IMR-90 (cell line): ENCODE results near the gene KCNAB1. TPM values are rescaled to one million over a fixed set of nuclear protein-coding genes. Genes with fewer than 3 reads are reported as not detected.

Experiments used
- ATAC-seq: fragments of 200-7000 bp; cut with Tn5 transposase; 2 replicates; pipeline ENCODE4 v1.9.1; 2020; ENCODE audit warnings: low read depth, mild to moderate bottlenecking, moderate library complexity
- BruUV-seq: library from RNA; stranded (reverse); fragments of 400-500 nt; replicated peaks from 2 replicates; lab custom pipeline; 2021; lab: Mats Ljungman, UMichigan
- CTCF ChIA-PET: fragments of 300-600 bp; formaldehyde crosslinking; extraction: SDS; loops from one replicate; lab custom pipeline; 2021; ENCODE audit warnings: antibody characterized with exemption; lab: Yijun Ruan, JAX
- POLR2A ChIA-PET: fragments of 300-600 bp; sonication (Branson Sonifier 250); formaldehyde crosslinking; loops from one replicate; lab custom pipeline; 2022; ENCODE audit warnings: antibody characterized with exemption; ENCODE audit not compliant: unreplicated experiment; lab: Charles Lee
- DNase-seq: peaks from one replicate; pipeline ENCODE4 v3.0.0; 2013
- H2AFZ ChIP-seq: replicated peaks from 2 replicates; pipeline ENCODE3; 2013; ENCODE audit warnings: low read length, mild to moderate bottlenecking; ENCODE audit not compliant: poor library complexity
- H2AK5ac ChIP-seq: 2 replicates; pipeline ENCODE4 v1.6.1; 2013; ENCODE audit warnings: low read depth, low read length, inconsistent platforms
- H2AK9ac ChIP-seq: replicated peaks from 2 replicates; pipeline ENCODE3; 2013; ENCODE audit warnings: mild to moderate bottlenecking, low read depth, low read length, moderate library complexity; ENCODE audit not compliant: poor library complexity
- H2BK120ac ChIP-seq: 2 replicates; pipeline ENCODE4 v1.6.1; 2013; ENCODE audit warnings: low read depth, low read length, inconsistent platforms
- H2BK15ac ChIP-seq: 3 replicates; pipeline ENCODE4 v1.6.1; 2013; ENCODE audit warnings: low read depth, low read length, inconsistent platforms
- H2BK20ac ChIP-seq: 2 replicates; pipeline ENCODE4 v1.6.1; 2013; ENCODE audit warnings: low read depth, mild to moderate bottlenecking, inconsistent platforms, low read length, moderate library complexity
- H2BK5ac ChIP-seq: 2 replicates; pipeline ENCODE4 v1.6.1; 2013; ENCODE audit warnings: mild to moderate bottlenecking, low read depth, low read length, inconsistent platforms; ENCODE audit not compliant: poor library complexity, severe bottlenecking
- H3K14ac ChIP-seq: replicated peaks from 2 replicates; pipeline ENCODE4 v1.6.1; 2013; ENCODE audit warnings: low read depth, low read length, inconsistent platforms
- H3K18ac ChIP-seq: 2 replicates; pipeline ENCODE4 v1.6.1; 2013; ENCODE audit warnings: low read depth, low read length, control low read depth
- H3K23ac ChIP-seq: 2 replicates; pipeline ENCODE4 v1.6.1; 2013; ENCODE audit warnings: low read depth, low read length, inconsistent platforms
- H3K27ac ChIP-seq: 2 replicates; pipeline ENCODE4 v1.5.1; 2013; ENCODE audit warnings: mild to moderate bottlenecking, control low read depth, low read length; ENCODE audit not compliant: insufficient read depth
- H3K27me3 ChIP-seq: 2 replicates; pipeline ENCODE4 v1.6.1; 2013; ENCODE audit warnings: low read length; ENCODE audit not compliant: control insufficient read depth, insufficient read depth
- H3K36me3 ChIP-seq: 2 replicates; pipeline ENCODE4 v1.6.1; 2013; ENCODE audit warnings: low read length, mixed read lengths; ENCODE audit not compliant: control insufficient read depth, insufficient read depth
- H3K4ac ChIP-seq: 2 replicates; pipeline ENCODE4 v1.6.1; 2013; ENCODE audit warnings: low read depth, low read length, inconsistent platforms
- H3K4me1 ChIP-seq: 2 replicates; pipeline ENCODE4 v1.6.1; 2013; ENCODE audit warnings: low read length, mixed read lengths; ENCODE audit not compliant: control insufficient read depth, insufficient read depth
- H3K4me2 ChIP-seq: 2 replicates; pipeline ENCODE4 v1.6.1; 2013; ENCODE audit warnings: low read depth, mild to moderate bottlenecking, control low read depth, low read length, moderate library complexity
- H3K4me3 ChIP-seq: 2 replicates; pipeline ENCODE4 v1.5.1; 2013; ENCODE audit warnings: low read depth, mild to moderate bottlenecking, control low read depth, low read length, moderate library complexity; ENCODE audit not compliant: insufficient read depth
- H3K56ac ChIP-seq: 2 replicates; pipeline ENCODE4 v1.6.1; 2013; ENCODE audit warnings: low read length, inconsistent platforms; ENCODE audit not compliant: insufficient read depth; ENCODE audit errors: extremely low read depth
- H3K79me1 ChIP-seq, 2 experiments: 2 replicates each; pipeline ENCODE4 v1.6.1; 2013; ENCODE audit warnings: low read length in 2 of 2, inconsistent platforms in 1 of 2, low read depth in 1 of 2
- H3K9ac ChIP-seq: 2 replicates; pipeline ENCODE4 v1.6.1; 2013; ENCODE audit warnings: low read depth, low read length, control low read depth
- H3K9me1 ChIP-seq: 2 replicates; pipeline ENCODE4 v1.6.1; 2013; ENCODE audit warnings: low read length, inconsistent platforms; ENCODE audit not compliant: insufficient read depth
- H3K9me3 ChIP-seq: 2 replicates; pipeline ENCODE4 v1.6.1; 2013; ENCODE audit warnings: low read length; ENCODE audit not compliant: control insufficient read depth, insufficient read depth
- H4K20me1 ChIP-seq: 2 replicates; pipeline ENCODE4 v1.6.1; 2013; ENCODE audit warnings: low read length, inconsistent platforms; ENCODE audit not compliant: insufficient read depth
- H4K5ac ChIP-seq: 2 replicates; pipeline ENCODE4 v1.6.1; 2013; ENCODE audit warnings: mild to moderate bottlenecking, low read depth, low read length, control low read depth
- H4K8ac ChIP-seq, 2 experiments: 2 replicates each; pipeline ENCODE4 v1.6.1; 2013; ENCODE audit warnings: low read depth in 2 of 2, low read length in 2 of 2, control low read depth in 1 of 2, inconsistent platforms in 1 of 2
- H4K91ac ChIP-seq: 2 replicates; pipeline ENCODE4 v1.6.1; 2013; ENCODE audit warnings: low read depth, low read length, inconsistent platforms; ENCODE audit not compliant: insufficient read depth
- BHLHE40 ChIP-seq: fragments of 150-350 bp; IDR thresholded peaks from 2 replicates; pipeline ENCODE4 v1.6.1; 2016; ENCODE audit warnings: mild to moderate bottlenecking, low read depth, low read length
- CEBPB ChIP-seq: IDR thresholded peaks from 2 replicates; pipeline ENCODE4 v1.6.1; 2012; ENCODE audit warnings: low read depth, low read length, improper control_type of control experiment
- CHD1 ChIP-seq: IDR thresholded peaks from 2 replicates; pipeline ENCODE4 v1.6.1; 2012; ENCODE audit warnings: low read depth, low read length, improper control_type of control experiment
- CTCF ChIP-seq: conservative IDR thresholded peaks from 2 replicates; pipeline ENCODE4 v1.5.1; 2012; ENCODE audit warnings: mild to moderate bottlenecking, low read depth, low read length, improper control_type of control experiment
- ELK1 ChIP-seq: fragments of 150-350 bp; IDR thresholded peaks from 2 replicates; pipeline ENCODE4 v1.6.1; 2016; ENCODE audit warnings: low read depth, mild to moderate bottlenecking, low read length, moderate library complexity, borderline replicate concordance
- FOS ChIP-seq: fragments of 150-350 bp; IDR thresholded peaks from 2 replicates; pipeline ENCODE4 v1.6.1; 2016; ENCODE audit warnings: low read depth, low read length
- MAFK ChIP-seq: IDR thresholded peaks from 2 replicates; pipeline ENCODE4 v1.6.1; 2012; ENCODE audit warnings: low read depth, low read length, improper control_type of control experiment
- NFE2L2 ChIP-seq: fragments of 150-350 bp; IDR thresholded peaks from 2 replicates; pipeline ENCODE4 v1.6.1; 2016; ENCODE audit warnings: low read depth, mild to moderate bottlenecking, low read length
- POLR2A ChIP-seq: IDR thresholded peaks from 2 replicates; pipeline ENCODE4 v1.6.1; 2012; ENCODE audit warnings: mild to moderate bottlenecking, low read depth, low read length
- RAD21 ChIP-seq: IDR thresholded peaks from 2 replicates; pipeline ENCODE4 v1.6.1; 2012; ENCODE audit warnings: low read length, improper control_type of control experiment
- RCOR1 ChIP-seq: IDR thresholded peaks from 2 replicates; pipeline ENCODE4 v1.6.1; 2012; ENCODE audit warnings: mild to moderate bottlenecking, low read length, improper control_type of control experiment; ENCODE audit not compliant: insufficient replicate concordance
- RFX5 ChIP-seq: IDR thresholded peaks from 2 replicates; pipeline ENCODE4 v1.8.0; 2012; ENCODE audit warnings: low read depth, mild to moderate bottlenecking, low read length, moderate library complexity
- SMC3 ChIP-seq: fragments of 150-350 bp; IDR thresholded peaks from 2 replicates; pipeline ENCODE4 v1.6.1; 2016; ENCODE audit warnings: low read depth, mild to moderate bottlenecking, antibody characterized with exemption, low read length, moderate library complexity
- USF2 ChIP-seq: fragments of 150-350 bp; IDR thresholded peaks from 2 replicates; pipeline ENCODE4 v1.6.1; 2017; ENCODE audit warnings: mild to moderate bottlenecking, antibody characterized with exemption, low read length, low read depth
- WGBS, 2 experiments: methylation state at CpG; one replicate each; pipeline versions ENCODE4 v1.1.5 to v1.1.7; 2013; ENCODE audit warnings: missing lambda C conversion rate in 2 of 2; ENCODE audit not compliant: insufficient read length in 1 of 2; ENCODE audit errors: extremely low coverage in 2 of 2; 5-methylcytosine and 5-hydroxymethylcytosine counted together
- dilution Hi-C: fragments of 300-500 bp; cut with HindIII; formaldehyde crosslinking; loops from one replicate; pipeline ENCODE4 v1.14.3; 2018; ENCODE audit warnings: low sequenced_read_pairs; ENCODE audit not compliant: unreplicated experiment
- in situ Hi-C: fragments of 300-500 bp; cut with MboI; formaldehyde crosslinking; loops from 3 replicates; pipeline ENCODE4 v1.14.3; 2019; ENCODE audit warnings: low sequenced_read_pairs, inconsistent platforms, mixed read lengths
- intact Hi-C: fragments of 100-400 bp; cut with micrococcal nuclease; formaldehyde crosslinking; loops from 2 replicates; pipeline ENCODE4 v1.10.0; 2022
- polyA plus RNA-seq, 3 experiments: library from polyadenylated mRNA; depleted of rRNA; stranded (reverse); fragments of >200 nt; gene quantifications; 2 replicates each; pipeline ENCODE4 v1.2.3, GENCODE V29; 2012; ENCODE audit warnings: low replicate concordance in 1 of 3
- total RNA-seq: library from RNA; depleted of rRNA; stranded (reverse); fragments of >200 nt; gene quantifications from 2 replicates; pipeline ENCODE4 v1.2.3, GENCODE V29; 2012

KCNAB1 gene
- total and polyA plus RNA-seq, 2 of the 4 experiments (the other 2 are of a cell fraction): under 0.01 to 0.07 TPM

GRCh38 chr3:156400062-156400461 is 279.7 kb downstream of the KCNAB1 start:
- TF ChIP-seq FOS: no peak
- no peak for TF ChIP-seq CHD1
- TF ChIP-seq ELK1: no peak
- no peak for TF ChIP-seq USF2
- TF ChIP-seq SMC3: no peak
- no peak for TF ChIP-seq CTCF
- no peak for TF ChIP-seq NFE2L2
- TF ChIP-seq CEBPB: no peak
- no peak for TF ChIP-seq POLR2A
- TF ChIP-seq RCOR1: no peak
- TF ChIP-seq RAD21: no peak
- no peak for TF ChIP-seq MAFK
- TF ChIP-seq BHLHE40: no peak
- no peak for TF ChIP-seq RFX5
- no peak overlapping the region for H3K27ac ChIP-seq
- no peak for DNase-seq

More at GRCh38 chr3:156400062-156400461, 279.7 kb downstream of the KCNAB1 start:
- Histone ChIP-seq H3K4me2 (no peak overlapping the region), H3K9ac (no peak overlapping the region), H3K9me1 (no peaks in the 10 kb centered on the region), H4K5ac (no peak overlapping the region), H3K79me1 (no peaks in the 10 kb centered on the region), H3K14ac (no peak overlapping the region), H3K9me3 (no peaks in the 10 kb centered on the region), H2AFZ (no peak overlapping the region), H4K20me1 (no peaks in the 10 kb centered on the region), H3K23ac (no peak overlapping the region), H2AK9ac (no peak overlapping the region), H3K4ac (no peak overlapping the region), H4K8ac (no peak overlapping the region), H3K18ac (no peak overlapping the region), H3K4me1 (no peaks in the 10 kb centered on the region), H2BK20ac (no peak overlapping the region), H2BK15ac (no peak overlapping the region), H2BK5ac (no peak overlapping the region), H3K36me3 (no peaks in the 10 kb centered on the region), H2AK5ac (no peak overlapping the region), H4K91ac (no peak overlapping the region), H2BK120ac (no peak overlapping the region), H3K4me3 (no peak overlapping the region), H3K56ac (no peak overlapping the region), H3K27me3 (no peaks in the 10 kb centered on the region; the same call in 1 of the 2 replicates)
- dilution Hi-C loops: no loop called here
- intact Hi-C loops: no loop called here
- CTCF ChIA-PET: no interaction called here
- POLR2A ChIA-PET: no interaction called here
- BruUV-seq: no TSS peak
- ATAC-seq: no peak
- in situ Hi-C loops: no loop called here
- 20% methylated on average over 1 of the region's 2 CpGs; no CpG with 5 or more reads in 1 of the 2 experiments for WGBS, 2 experiments
